K562 (cell line): Measurements from ENCODE around the gene ABT1. TPM values are rescaled to one million over a fixed set of nuclear protein-coding genes. Genes with fewer than 3 reads are reported as not detected.

Experiments
- ARNT ChIP-seq, 2 experiments: fragments of 450-650 bp; IDR thresholded peaks; 2 replicates each; pipeline ENCODE4 v1.6.1; 2016; ENCODE audit warnings: mild to moderate bottlenecking in 1 of 2
- ATF4 ChIP-seq: fragments of 450-650 bp; formaldehyde crosslinking; IDR thresholded peaks from 2 replicates; pipeline ENCODE4 v1.4.0; 2022; ENCODE audit warnings: mild to moderate bottlenecking, moderate library complexity
- BACH1 ChIP-seq: fragments of 200-800 bp; sonication (Bioruptor generic); IDR thresholded peaks from 2 replicates; pipeline ENCODE4 v1.6.1; 2016; ENCODE audit warnings: missing genetic modification characterization, missing compliant biosample characterization
- CHD4 ChIP-seq: fragments of 200-600 bp; sonication (generic); IDR thresholded peaks from 3 replicates; pipeline ENCODE4 v1.6.1; 2012; ENCODE audit warnings: low read depth, mild to moderate bottlenecking, mixed read lengths, low read length, inconsistent platforms; ENCODE audit not compliant: insufficient read depth, insufficient replicate concordance, poor library complexity, severe bottlenecking
- ETS2 ChIP-seq: IDR thresholded peaks from 2 replicates; pipeline ENCODE4 v1.6.1; 2016; ENCODE audit warnings: borderline replicate concordance, missing genetic modification characterization, mild to moderate bottlenecking, moderate library complexity, missing compliant biosample characterization; ENCODE audit not compliant: poor library complexity, severe bottlenecking
- GMEB1 ChIP-seq: fragments of 250-450 bp; sonication (Bioruptor Pico); IDR thresholded peaks from 2 replicates; pipeline ENCODE4 v1.4.0; 2020; ENCODE audit warnings: mild to moderate bottlenecking
- JUND ChIP-seq, 2 experiments: IDR thresholded peaks; 2 replicates in 1 of 2; 3 replicates in 1 of 2; pipeline ENCODE4 v1.6.1; 2011; ENCODE audit warnings: borderline replicate concordance in 2 of 2, low read depth in 2 of 2, low read length in 2 of 2, improper control_type of control experiment in 1 of 2, missing biosample characterization in 1 of 2, missing genetic modification characterization in 1 of 2, missing genetic modification reagents in 1 of 2
- MAFF ChIP-seq: IDR thresholded peaks from 2 replicates; pipeline ENCODE4 v1.6.1; 2012; ENCODE audit warnings: low read length, improper control_type of control experiment
- MEF2A ChIP-seq: IDR thresholded peaks from 2 replicates; pipeline ENCODE4 v1.6.1; 2011; ENCODE audit warnings: low read depth, mild to moderate bottlenecking, low read length, moderate library complexity; ENCODE audit not compliant: control insufficient read depth
- MIER1 ChIP-seq: fragments of 450-650 bp; IDR thresholded peaks from 2 replicates; pipeline ENCODE4 v1.6.1; 2016; ENCODE audit warnings: antibody characterized with exemption, mild to moderate bottlenecking, low read depth
- SIN3A ChIP-seq, 2 experiments: fragments of 150-350 bp in 1 of 2; IDR thresholded peaks; 2 replicates each; pipeline ENCODE4 v1.6.1; 2011 to 2016; ENCODE audit warnings: borderline replicate concordance in 2 of 2, low read depth in 2 of 2, low read length in 2 of 2, mild to moderate bottlenecking in 2 of 2, moderate library complexity in 2 of 2; ENCODE audit not compliant: control insufficient read depth in 1 of 2
- TAF15 ChIP-seq: fragments of 200-400 bp; formaldehyde crosslinking; IDR thresholded peaks from 2 replicates; pipeline ENCODE4 v1.6.1; 2017; ENCODE audit warnings: mild to moderate bottlenecking, low read depth, low read length, moderate library complexity
- THRAP3 ChIP-seq: fragments of 450-650 bp; IDR thresholded peaks from 2 replicates; pipeline ENCODE4 v1.6.1; 2016; ENCODE audit warnings: mild to moderate bottlenecking, inconsistent platforms, borderline replicate concordance
- ZBTB17 ChIP-seq: fragments of 450-650 bp; formaldehyde crosslinking; IDR thresholded peaks from 2 replicates; pipeline ENCODE4 v1.4.0; 2020; ENCODE audit warnings: mild to moderate bottlenecking
- ZBTB43 ChIP-seq: sonication (generic); formaldehyde crosslinking; IDR thresholded peaks from 2 replicates; pipeline ENCODE4 v1.8.0; 2023; ENCODE audit warnings: mild to moderate bottlenecking, missing genetic modification reagents
- ZKSCAN8 ChIP-seq: fragments of 200-800 bp; sonication (Bioruptor generic); IDR thresholded peaks from 2 replicates; pipeline ENCODE4 v1.6.1; 2016; ENCODE audit warnings: missing genetic modification characterization, missing compliant biosample characterization
- ZNF239 ChIP-seq: fragments of 250-450 bp; sonication (Bioruptor Pico); IDR thresholded peaks from 2 replicates; pipeline ENCODE4 v1.4.0; 2020; ENCODE audit warnings: mild to moderate bottlenecking
- polyA plus RNA-seq, 8 experiments: library from polyadenylated mRNA; depleted of rRNA in 4 of 8; stranded (reverse) in 5 of 8; unstranded in 3 of 8; fragments of >200 nt; fragmentation: Nextera tagmentation in 2 of 8; fragmentation: Illumina TruSeq in 1 of 8; extraction: Ambion mirVana in 2 of 8; extraction: Trizol in 1 of 8; gene quantifications; 2 replicates each; pipeline versions ENCODE4 v1.2.1 to v1.2.3, GENCODE V29; 2011 to 2014; ENCODE audit warnings: inconsistent platforms in 1 of 8, missing spikeins in 1 of 8
- total RNA-seq, 7 experiments: library from RNA; depleted of rRNA in 6 of 7; stranded (reverse); fragments of >200 nt in 6 of 7; fragmentation: Illumina TruSeq in 2 of 7; extraction: Trizol in 2 of 7; gene quantifications; 2 replicates each; pipeline versions ENCODE4 v1.2.1 to v1.2.3, GENCODE V29; 2011 to 2021; ENCODE audit warnings: low replicate concordance in 1 of 7
- TF ChIP-seq, protein P1 (sequence below): fragments of 450-650 bp; IDR thresholded peaks from 2 replicates; pipeline ENCODE4 v1.7.1; 2018; ENCODE audit warnings: mild to moderate bottlenecking, low read depth; ENCODE audit not compliant: partially characterized antibody
- TF ChIP-seq, protein P2 (sequence below): fragments of 250-450 bp; sonication (Bioruptor Pico); IDR thresholded peaks from 2 replicates; pipeline ENCODE4 v1.8.0; 2022; ENCODE audit warnings: inconsistent platforms

The ABT1 gene
- total and polyA plus RNA-seq, 9 of the 15 experiments (the other 6 are each of a cell fraction or from before 2014, with no cell fraction given): 8.8 to 52.7 (median 40.7) TPM

DNA sequence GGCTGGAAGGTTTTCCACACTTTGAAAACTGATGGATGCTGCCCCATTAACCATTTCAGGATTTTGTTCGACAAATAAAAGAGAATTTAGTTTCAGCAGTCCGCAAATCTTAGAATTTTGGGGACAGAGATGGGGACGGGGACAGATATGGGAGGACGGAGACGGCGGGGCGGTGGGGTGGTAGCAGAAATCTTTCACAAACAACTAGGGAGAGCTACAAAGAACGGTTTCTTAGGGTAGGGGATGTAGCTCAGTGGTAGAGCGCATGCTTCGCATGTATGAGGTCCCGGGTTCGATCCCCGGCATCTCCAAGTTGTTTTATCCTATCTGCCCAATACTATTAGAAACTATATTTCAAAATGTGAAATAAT is 43.5 kb upstream of the ABT1 start (continued):
- peak; percentile 8 to 24; a peak in 1 of 4 replicates for TF ChIP-seq SIN3A (IDR thresholded peaks at IDR 0.05; ENCODE audit: borderline replicate concordance in 2 of 2, control insufficient read depth in 1 of 2, low read depth in 2 of 2, low read length in 2 of 2)
- no peak for TF ChIP-seq TAF15
- TF ChIP-seq, protein P1, sequence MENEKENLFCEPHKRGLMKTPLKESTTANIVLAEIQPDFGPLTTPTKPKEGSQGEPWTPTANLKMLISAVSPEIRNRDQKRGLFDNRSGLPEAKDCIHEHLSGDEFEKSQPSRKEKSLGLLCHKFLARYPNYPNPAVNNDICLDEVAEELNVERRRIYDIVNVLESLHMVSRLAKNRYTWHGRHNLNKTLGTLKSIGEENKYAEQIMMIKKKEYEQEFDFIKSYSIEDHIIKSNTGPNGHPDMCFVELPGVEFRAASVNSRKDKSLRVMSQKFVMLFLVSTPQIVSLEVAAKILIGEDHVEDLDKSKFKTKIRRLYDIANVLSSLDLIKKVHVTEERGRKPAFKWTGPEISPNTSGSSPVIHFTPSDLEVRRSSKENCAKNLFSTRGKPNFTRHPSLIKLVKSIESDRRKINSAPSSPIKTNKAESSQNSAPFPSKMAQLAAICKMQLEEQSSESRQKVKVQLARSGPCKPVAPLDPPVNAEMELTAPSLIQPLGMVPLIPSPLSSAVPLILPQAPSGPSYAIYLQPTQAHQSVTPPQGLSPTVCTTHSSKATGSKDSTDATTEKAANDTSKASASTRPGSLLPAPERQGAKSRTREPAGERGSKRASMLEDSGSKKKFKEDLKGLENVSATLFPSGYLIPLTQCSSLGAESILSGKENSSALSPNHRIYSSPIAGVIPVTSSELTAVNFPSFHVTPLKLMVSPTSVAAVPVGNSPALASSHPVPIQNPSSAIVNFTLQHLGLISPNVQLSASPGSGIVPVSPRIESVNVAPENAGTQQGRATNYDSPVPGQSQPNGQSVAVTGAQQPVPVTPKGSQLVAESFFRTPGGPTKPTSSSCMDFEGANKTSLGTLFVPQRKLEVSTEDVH: no peak
- TF ChIP-seq ZBTB43 (CRISPR knock-in tag): peak; percentile 55; the same call in 1 of the 2 replicates
- TF ChIP-seq MAFF: no peak
- TF ChIP-seq, protein P2, sequence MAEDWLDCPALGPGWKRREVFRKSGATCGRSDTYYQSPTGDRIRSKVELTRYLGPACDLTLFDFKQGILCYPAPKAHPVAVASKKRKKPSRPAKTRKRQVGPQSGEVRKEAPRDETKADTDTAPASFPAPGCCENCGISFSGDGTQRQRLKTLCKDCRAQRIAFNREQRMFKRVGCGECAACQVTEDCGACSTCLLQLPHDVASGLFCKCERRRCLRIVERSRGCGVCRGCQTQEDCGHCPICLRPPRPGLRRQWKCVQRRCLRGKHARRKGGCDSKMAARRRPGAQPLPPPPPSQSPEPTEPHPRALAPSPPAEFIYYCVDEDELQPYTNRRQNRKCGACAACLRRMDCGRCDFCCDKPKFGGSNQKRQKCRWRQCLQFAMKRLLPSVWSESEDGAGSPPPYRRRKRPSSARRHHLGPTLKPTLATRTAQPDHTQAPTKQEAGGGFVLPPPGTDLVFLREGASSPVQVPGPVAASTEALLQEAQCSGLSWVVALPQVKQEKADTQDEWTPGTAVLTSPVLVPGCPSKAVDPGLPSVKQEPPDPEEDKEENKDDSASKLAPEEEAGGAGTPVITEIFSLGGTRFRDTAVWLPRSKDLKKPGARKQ (CRISPR knock-in tag): no peak
- no peak for TF ChIP-seq ZKSCAN8 (CRISPR knock-in tag)
- no peak for TF ChIP-seq CHD4
- TF ChIP-seq BACH1 (tag): peak; percentile 36; the same call in 1 of the 2 replicates
- no peak for TF ChIP-seq THRAP3
- TF ChIP-seq ARNT (IDR thresholded peaks at IDR 0.05): peak; percentile 17 to 76
- peak; percentile 61; the same call in 1 of the 2 replicates for TF ChIP-seq MEF2A
- no peak for TF ChIP-seq ETS2 (tag)
- TF ChIP-seq GMEB1 (CRISPR knock-in tag): no peak
- TF ChIP-seq JUND (IDR thresholded peaks at IDR 0.05; ENCODE audit: borderline replicate concordance, low read depth, low read length): peak; percentile 69; the same call in 1 of the 2 replicates
- TF ChIP-seq JUND (tag; IDR thresholded peaks at IDR 0.05; ENCODE audit: borderline replicate concordance, low read depth, low read length): no peak; the same call in 2 of the 3 replicates
- no peak for TF ChIP-seq ZNF239 (CRISPR knock-in tag)
- TF ChIP-seq MIER1: no peak
- no peak for TF ChIP-seq ATF4
- TF ChIP-seq ZBTB17 (CRISPR knock-in tag): no peak
